ENCODE results near the gene DCTN4.

DNA sequence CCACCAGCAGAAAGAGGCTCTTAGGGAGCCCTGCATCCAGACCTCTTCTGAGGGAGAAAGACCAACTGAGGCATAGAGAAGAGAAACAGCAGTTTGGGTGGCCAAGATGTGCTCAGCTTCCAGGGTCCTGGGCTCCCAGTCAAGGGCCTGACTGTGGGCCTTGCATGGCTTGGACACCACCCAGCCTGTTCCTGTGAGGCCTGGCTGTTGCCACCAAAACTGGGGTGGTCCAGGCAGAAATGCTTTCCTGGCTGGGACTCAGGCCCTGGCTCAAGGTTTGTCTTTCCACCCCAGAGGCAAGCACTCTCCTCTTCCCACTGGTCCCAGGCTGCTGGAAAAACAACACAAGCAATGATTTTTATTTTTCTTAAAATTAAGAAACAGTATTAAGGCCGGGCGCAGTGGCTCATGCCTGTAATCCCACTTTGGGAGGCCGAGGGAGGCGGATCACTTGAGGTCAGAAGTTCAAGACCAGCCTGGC, 84.4 kb downstream of the DCTN4 start:
- TF ChIP-seq RBM15 (IDR thresholded peaks at IDR 0.05; ENCODE audit: insufficient read depth, low read length) (no peak), CBFB (CRISPR knock-in tag; IDR thresholded peaks at IDR 0.05) (no peak)
